Heart right ventricle (tissue), 16 donors: Measurements from ENCODE around the gene RHOH. TPM values are rescaled to one million over a fixed set of nuclear protein-coding genes. Genes with fewer than 3 reads are reported as not detected.
"Not testable (repeated sequence)": the region's sequence is repeated elsewhere in the genome, so short reads cannot be mapped to it uniquely, and the experiment has no call there.

Source experiments
- ATAC-seq, 8 donors: fragments of 200-7000 bp; cut with Tn5 transposase; one replicate each; pipeline ENCODE4 v1.9.1; 2020; ENCODE audit warnings: mild to moderate bottlenecking in 8 of 8, moderate library complexity in 8 of 8, moderate number of reproducible peaks in 1 of 8
- DNase-seq, 2 donors: peaks; one replicate each; pipeline ENCODE4 v3.0.0-alpha.2; 2020
- H3K27ac ChIP-seq, 10 donors: fragments of 200-600 bp; sonication (generic) in 2 of 10; one replicate each; pipeline versions ENCODE4 v1.5.0 to v1.8.0; 2020 to 2022; ENCODE audit warnings: mild to moderate bottlenecking in 3 of 10
- H3K27me3 ChIP-seq, 7 donors: fragments of 200-600 bp; one replicate each; pipeline ENCODE4 v1.8.0; 2021 to 2022; ENCODE audit warnings: mild to moderate bottlenecking in 2 of 7
- H3K36me3 ChIP-seq, 9 donors: fragments of 200-600 bp; sonication (generic) in 1 of 9; one replicate each; pipeline versions ENCODE4 v1.5.0 to v1.8.0; 2020 to 2022; ENCODE audit warnings: mild to moderate bottlenecking in 2 of 9
- H3K4me1 ChIP-seq, 9 donors: fragments of 200-600 bp; sonication (generic) in 1 of 9; one replicate each; pipeline versions ENCODE4 v1.5.0 to v1.8.0; 2020 to 2022; ENCODE audit warnings: mild to moderate bottlenecking in 4 of 9
- H3K4me3 ChIP-seq, 10 donors: fragments of 200-600 bp; sonication (generic) in 2 of 10; one replicate each; pipeline versions ENCODE4 v1.5.0 to v1.8.0; 2020 to 2022; ENCODE audit warnings: mild to moderate bottlenecking in 7 of 10, moderate library complexity in 2 of 10
- H3K9me3 ChIP-seq, 11 donors: fragments of 200-600 bp in 10 of 11; sonication (generic) in 2 of 11; one replicate each; pipeline versions ENCODE4 v1.5.0 to v1.8.0; 2013 to 2022; ENCODE audit warnings: mild to moderate bottlenecking in 2 of 11, control low read depth in 1 of 11, moderate library complexity in 1 of 11
- WGBS, 2 donors: extraction: QIAGEN DNeasy Blood & Tissue Kit; methylation state at CpG; one replicate each; pipeline ENCODE4 v1.1.7; 2013; ENCODE audit warnings: inconsistent platforms in 1 of 2; 5-methylcytosine and 5-hydroxymethylcytosine counted together
- intact Hi-C, 10 donors: fragments of 100-400 bp; cut with DNase I; formaldehyde crosslinking; loops; one replicate each; pipeline versions ENCODE4 v1.11.1 to v1.14.2; 2022
- long read RNA-seq, 3 donors: library from polyadenylated mRNA; unstranded; transcript quantifications; one replicate each; pipeline ENCODE4 v2.0.0, GENCODE V29; 2020 to 2021
- polyA plus RNA-seq, 2 donors: library from polyadenylated mRNA; stranded (reverse); fragments of 200-250 nt; gene quantifications; one replicate each; pipeline ENCODE4 v1.2.3, GENCODE V29; 2013
- total RNA-seq, 10 donors: library from RNA; stranded (reverse); fragmentation: NEBNext Ultra II Directional in 3 of 10; extraction: Animal tissue kit (Norgen Biotek cat#: 25700) in 3 of 10; gene quantifications; one replicate each; pipeline versions ENCODE4 v1.2.1 to v1.2.4, GENCODE V29; 2021 to 2023
- TF ChIP-seq, protein P1 (sequence below), 9 donors: fragments of 200-600 bp; sonication (generic) in 2 of 9; IDR thresholded peaks; one replicate each; pipeline versions ENCODE4 v1.5.0 to v1.8.0; 2021 to 2022; ENCODE audit warnings: antibody characterized with exemption in 9 of 9, mild to moderate bottlenecking in 5 of 9, moderate library complexity in 1 of 9
- donor health status: Arrhythmogenic right ventricular cardiomyopathy.
- donor health status: ischemic (EF 13 %, LVEDD 7.1; RV severe dilation, severe dysfunction).
- donor health status: healthy with polysubstance abuse.
- donor health status: DM: no; HTN: yes; CAD: no.
- donor health status: DM: no; HTN: no; CAD: no.
- donor health status: ischemic (EF 25% LVEDD 6.9; RV normal size, moderate dysfunction).
- donor health status: ischemic (EF 25% LVEDD 5.7; RV mildly dilated, moderate dysfunction).
- donor health status: healthy.
- donor health status: DM: yes; HTN: yes; CAD: no.
- donor health status: Ischemic cardiomyopathy.
- donor health status: ischemic (EF 35%, LVEDD 5.7; RV mildly dilated, moderate dysfunction).
- donor health status: nonischemic (EF 11% LVEDD 7.7; RV severe dilation, severe dysfunction).
- donor health status: DM: yes; HTN: yes; CAD: no.
- donor health status: PGD.
- donor health status: ischemic (EF 29% LVEDD 5.4; RV normal size, mild dysfunction).
- donor health status: nonischemic (EF 23%, LVEDD 6.1; RV moderate dilation, normal function).

RHOH gene, protein sequence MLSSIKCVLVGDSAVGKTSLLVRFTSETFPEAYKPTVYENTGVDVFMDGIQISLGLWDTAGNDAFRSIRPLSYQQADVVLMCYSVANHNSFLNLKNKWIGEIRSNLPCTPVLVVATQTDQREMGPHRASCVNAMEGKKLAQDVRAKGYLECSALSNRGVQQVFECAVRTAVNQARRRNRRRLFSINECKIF
- 1 to 10 TPM in 1 of 10 donors, under 1 TPM in 7, not detected in 2; 0.11 to 7.2 (median 0.44) TPM for total RNA-seq
- under 1 TPM; 0.15 to 0.20 TPM for polyA plus RNA-seq
- long read RNA-seq, donor 1, result 0 reads
- long read RNA-seq, donor 2, result 0 reads
- long read RNA-seq, donor 3, partial matches to known transcripts, result 0 of 1 reads
- long read RNA-seq, donor 3, other reads (novel, unspliced or antisense), result 0 of 1 reads

DNA sequence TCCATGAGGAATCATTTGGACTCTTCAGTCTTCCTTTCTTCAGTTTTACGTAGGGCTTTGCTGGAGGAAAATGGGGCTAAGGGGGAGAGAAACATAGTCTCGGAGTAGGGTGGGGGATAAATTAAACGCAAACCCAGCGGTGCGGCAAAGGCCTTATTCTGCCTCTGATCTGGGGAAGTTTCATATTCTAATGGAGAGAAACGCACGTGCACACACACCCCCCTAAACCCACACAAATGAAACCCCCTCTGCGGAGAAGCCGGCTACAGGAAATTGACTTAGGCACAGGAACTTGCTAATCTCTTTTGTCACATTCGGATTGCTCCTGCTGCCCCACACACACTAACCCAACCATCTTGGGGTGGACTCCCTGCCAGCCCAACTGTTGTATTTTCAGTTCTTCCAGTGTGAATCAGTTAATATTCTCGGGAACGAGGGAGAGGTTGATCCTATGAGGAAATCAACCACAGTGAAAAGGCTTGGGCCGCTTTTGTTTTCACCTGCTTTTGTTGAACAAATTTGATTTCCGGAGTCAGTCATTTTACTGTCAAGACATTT lies at the start of gene RHOH:
RHOH (plus strand) TSS at position 308 of the 558 bp plus-strand sequence. CDS start 46,356 bp downstream, outside the sequence.
- 39 to 53% methylated on average over 14 of the region's 14 CpGs for WGBS, 2 donors
- ATAC-seq (peak in 1 of 8 donors; percentile 30), DNase-seq (no peak)
- H3K4me1 ChIP-seq, result peaks cover 0 to 29% (median 0%) of the 10 kb centered on the region in 9 donors
- TF ChIP-seq, protein P1, sequence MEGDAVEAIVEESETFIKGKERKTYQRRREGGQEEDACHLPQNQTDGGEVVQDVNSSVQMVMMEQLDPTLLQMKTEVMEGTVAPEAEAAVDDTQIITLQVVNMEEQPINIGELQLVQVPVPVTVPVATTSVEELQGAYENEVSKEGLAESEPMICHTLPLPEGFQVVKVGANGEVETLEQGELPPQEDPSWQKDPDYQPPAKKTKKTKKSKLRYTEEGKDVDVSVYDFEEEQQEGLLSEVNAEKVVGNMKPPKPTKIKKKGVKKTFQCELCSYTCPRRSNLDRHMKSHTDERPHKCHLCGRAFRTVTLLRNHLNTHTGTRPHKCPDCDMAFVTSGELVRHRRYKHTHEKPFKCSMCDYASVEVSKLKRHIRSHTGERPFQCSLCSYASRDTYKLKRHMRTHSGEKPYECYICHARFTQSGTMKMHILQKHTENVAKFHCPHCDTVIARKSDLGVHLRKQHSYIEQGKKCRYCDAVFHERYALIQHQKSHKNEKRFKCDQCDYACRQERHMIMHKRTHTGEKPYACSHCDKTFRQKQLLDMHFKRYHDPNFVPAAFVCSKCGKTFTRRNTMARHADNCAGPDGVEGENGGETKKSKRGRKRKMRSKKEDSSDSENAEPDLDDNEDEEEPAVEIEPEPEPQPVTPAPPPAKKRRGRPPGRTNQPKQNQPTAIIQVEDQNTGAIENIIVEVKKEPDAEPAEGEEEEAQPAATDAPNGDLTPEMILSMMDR (IDR thresholded peaks at IDR 0.05), result no peak
- no peaks in the 10 kb centered on the region for H3K9me3 ChIP-seq
- H3K27ac ChIP-seq, result peak within 1 kb of the TSS in 1 of 10 donors; percentile 89
- H3K4me3 ChIP-seq, result peak within 1 kb of the TSS in 2 of 10 donors; percentile 17 to 48
- intact Hi-C loops, result no loop called here
- H3K36me3 ChIP-seq, result no peaks in the 10 kb centered on the region
- H3K27me3 ChIP-seq, result peaks cover 0 to 19% (median 6%) of the 10 kb centered on the region in 7 donors

DNA sequence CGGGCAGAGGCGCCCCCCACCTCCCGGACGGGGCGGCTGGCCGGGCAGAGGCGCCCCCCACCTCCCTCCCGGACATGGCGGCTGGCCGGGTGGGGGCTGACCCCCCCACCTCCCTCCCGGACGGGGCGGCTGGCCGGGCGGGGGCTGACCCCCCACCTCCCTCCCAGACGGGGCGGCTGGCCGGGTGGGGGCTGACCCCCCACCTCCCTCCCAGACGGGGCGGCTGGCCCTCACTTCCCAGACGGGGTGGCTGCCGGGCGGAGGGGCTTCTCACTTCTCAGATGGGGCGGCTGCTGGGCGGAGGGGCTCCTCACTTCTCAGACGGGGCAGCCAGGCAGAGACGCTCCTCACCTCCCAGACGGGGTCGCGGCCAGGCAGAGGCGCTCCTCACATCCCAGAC lies 49.3 kb upstream of the RHOH start:
- H3K27ac ChIP-seq, H3K4me3 ChIP-seq, H3K27me3 ChIP-seq, DNase-seq, H3K4me1 ChIP-seq, intact Hi-C loops, ATAC-seq, H3K9me3 ChIP-seq: not testable (repeated sequence)
- H3K36me3 ChIP-seq, result peaks cover 0 to 36% (median 6%) of the 10 kb centered on the region in 9 donors
- WGBS, 2 donors, result 93 to 97% methylated on average over 23 to 31 of the region's 31 CpGs

DNA sequence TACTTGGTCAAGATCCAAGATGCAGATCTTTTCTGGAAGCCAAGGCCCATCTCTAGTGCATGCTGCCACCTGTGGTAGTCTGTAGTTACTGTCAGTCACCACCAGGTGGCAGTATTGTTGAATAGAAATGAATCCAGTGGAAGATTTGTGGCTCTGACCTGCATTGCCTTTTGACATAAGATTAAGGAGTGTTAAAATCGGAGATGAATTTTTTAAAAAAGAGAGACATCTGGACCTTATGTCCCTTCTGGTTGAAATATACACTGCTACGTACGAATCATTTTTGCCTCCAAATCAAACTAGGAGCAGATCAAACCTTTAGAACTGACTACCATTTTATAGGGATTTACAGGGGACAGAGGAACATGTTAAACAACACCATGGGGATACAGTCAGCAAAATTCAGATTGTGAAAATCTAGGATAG lies 46.9 kb upstream of the RHOH start:
- Histone ChIP-seq H3K27me3 (no peaks in the 10 kb centered on the region), H3K27ac (no peak overlapping the region), H3K4me1 (no peaks in the 10 kb centered on the region), H3K36me3 (peaks cover 0 to 11% (median 2%) of the 10 kb centered on the region in 9 donors), H3K4me3 (no peak overlapping the region), H3K9me3 (peaks cover 0 to 7% (median 0%) of the 10 kb centered on the region in 11 donors)
- intact Hi-C loops, result loop anchor here in 9 of 10 donors (1.0 to 5.0 kb wide), 3 partner anchors 157 to 159 kb away; no protein-coding TSS in a partner anchor
- WGBS, 2 donors, result 88 to 89% methylated on average over 3 of the region's 3 CpGs
- DNase-seq (peak in 1 of 2 donors; percentile 64), ATAC-seq (peak in 7 of 8 donors; percentile 57 to 77 (median 67))
- TF ChIP-seq, protein P1 (IDR thresholded peaks at IDR 0.05), result peak; percentile 77 to 89 (median 84)

DNA sequence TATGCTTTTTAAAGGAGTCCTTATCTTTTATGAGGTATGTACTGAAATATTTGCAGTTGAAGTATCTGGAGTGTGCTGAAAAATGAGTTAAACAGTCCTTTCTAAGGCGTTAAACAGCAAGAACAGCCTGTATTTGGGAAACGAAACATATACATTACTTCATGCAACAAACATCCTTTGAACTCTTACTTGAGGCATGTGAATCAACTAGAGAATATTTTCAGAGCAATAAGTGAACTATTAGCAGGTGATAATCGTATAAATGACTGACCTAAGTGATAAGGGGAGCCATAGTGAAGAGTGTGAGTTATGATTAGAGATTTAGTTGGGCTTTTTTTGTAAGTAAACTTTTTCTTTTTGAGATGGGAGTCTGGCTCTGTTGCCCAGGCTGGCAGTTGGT lies 45.9 kb upstream of the RHOH start:
- Histone ChIP-seq H3K27ac (no peak overlapping the region), H3K36me3 (peaks cover 0 to 7% (median 0%) of the 10 kb centered on the region in 9 donors), H3K4me1 (no peaks in the 10 kb centered on the region), H3K9me3 (peaks cover 0 to 7% (median 0%) of the 10 kb centered on the region in 11 donors), H3K4me3 (no peak overlapping the region), H3K27me3 (no peaks in the 10 kb centered on the region)
- TF ChIP-seq, protein P1 (IDR thresholded peaks at IDR 0.05), result no peak
- no peak for ATAC-seq
- no peak for DNase-seq
- 87 to 89% methylated on average over 3 of the region's 3 CpGs for WGBS, 2 donors
- intact Hi-C loops, result loop anchor here in 9 of 10 donors (1.0 to 5.0 kb wide), 3 partner anchors 156 to 158 kb away; no protein-coding TSS in a partner anchor
